Mesenchymal stem cell (in vitro differentiated cells and primary cell): Measurements from ENCODE around the gene LAGE3.

ENCODE experiments used
- DNase-seq: peaks from one replicate; pipeline ENCODE4 v3.0.0-alpha.2; 2013
- H2AFZ ChIP-seq: one replicate; pipeline ENCODE4 v1.6.1; 2013; ENCODE audit warnings: low read depth, mild to moderate bottlenecking, control low read depth, inconsistent platforms, low read length, moderate library complexity
- H2AK5ac ChIP-seq: 2 replicates; pipeline ENCODE4 v1.6.1; 2013; ENCODE audit warnings: low read length, moderate library complexity, mild to moderate bottlenecking, inconsistent platforms; ENCODE audit not compliant: severe bottlenecking
- H2BK120ac ChIP-seq: one replicate; pipeline ENCODE4 v1.6.1; 2013; ENCODE audit warnings: low read depth, mild to moderate bottlenecking, inconsistent platforms, low read length, moderate library complexity
- H2BK12ac ChIP-seq, 2 experiments: one replicate each; pipeline ENCODE4 v1.6.1; 2013; ENCODE audit warnings: inconsistent platforms in 2 of 2, low read length in 2 of 2, mild to moderate bottlenecking in 2 of 2, moderate library complexity in 2 of 2, control low read depth in 1 of 2
- H2BK15ac ChIP-seq: one replicate; pipeline ENCODE4 v1.6.1; 2013; ENCODE audit warnings: mild to moderate bottlenecking, low read depth, inconsistent platforms; ENCODE audit not compliant: poor library complexity, severe bottlenecking
- H2BK5ac ChIP-seq: 2 replicates; pipeline ENCODE4 v1.6.1; 2013; ENCODE audit warnings: low read depth, mild to moderate bottlenecking, low read length, control low read depth, inconsistent platforms; ENCODE audit not compliant: poor library complexity, severe bottlenecking
- H3K14ac ChIP-seq, 2 experiments: one replicate each; pipeline ENCODE4 v1.6.1; 2013; ENCODE audit warnings: inconsistent platforms in 2 of 2, low read length in 2 of 2, control low read depth in 1 of 2, mild to moderate bottlenecking in 1 of 2, moderate library complexity in 1 of 2
- H3K18ac ChIP-seq, 2 experiments: one replicate each; pipeline ENCODE4 v1.6.1; 2013; ENCODE audit warnings: inconsistent platforms in 2 of 2, low read length in 2 of 2, control low read depth in 1 of 2, low read depth in 1 of 2, mild to moderate bottlenecking in 1 of 2
- H3K23ac ChIP-seq, 2 experiments: one replicate each; pipeline ENCODE4 v1.6.1; 2013; ENCODE audit warnings: inconsistent platforms in 2 of 2, low read length in 2 of 2, mild to moderate bottlenecking in 2 of 2, moderate library complexity in 2 of 2, control low read depth in 1 of 2
- H3K27ac ChIP-seq: 2 replicates; pipeline ENCODE4 v1.5.1; 2013; ENCODE audit warnings: mild to moderate bottlenecking, moderate library complexity, low read length, control low read depth, inconsistent platforms; ENCODE audit not compliant: poor library complexity, severe bottlenecking
- H3K27me3 ChIP-seq, 2 experiments: 2 replicates each; pipeline versions ENCODE4 v1.6.1 to v1.7.0; 2013; ENCODE audit warnings: low read length in 2 of 2, mild to moderate bottlenecking in 2 of 2, moderate library complexity in 2 of 2, control low read depth in 1 of 2, inconsistent platforms in 1 of 2; ENCODE audit not compliant: control insufficient read depth in 1 of 2, insufficient read depth in 1 of 2
- H3K36me3 ChIP-seq, 2 experiments: 2 replicates each; pipeline versions ENCODE4 v1.6.1 to v1.7.0; 2013; ENCODE audit warnings: low read length in 2 of 2, control low read depth in 1 of 2, inconsistent platforms in 1 of 2, low read depth in 1 of 2, mild to moderate bottlenecking in 1 of 2; ENCODE audit not compliant: insufficient read depth in 2 of 2, control insufficient read depth in 1 of 2
- H3K4ac ChIP-seq, 2 experiments: one replicate each; pipeline ENCODE4 v1.6.1; 2013; ENCODE audit warnings: inconsistent platforms in 2 of 2, low read length in 2 of 2, mild to moderate bottlenecking in 2 of 2, moderate library complexity in 2 of 2, control low read depth in 1 of 2, low read depth in 1 of 2
- H3K4me1 ChIP-seq: 2 replicates; pipeline ENCODE4 v1.6.1; 2013; ENCODE audit warnings: low read depth, low read length, control low read depth; ENCODE audit not compliant: control insufficient read depth, insufficient read depth
- H3K4me2 ChIP-seq: 2 replicates; pipeline ENCODE4 v1.6.1; 2013; ENCODE audit warnings: low read length, mild to moderate bottlenecking, inconsistent platforms; ENCODE audit not compliant: poor library complexity, severe bottlenecking
- H3K4me3 ChIP-seq, 2 experiments: 2 replicates each; pipeline versions ENCODE4 v1.5.1 to v1.7.0; 2013; ENCODE audit warnings: low read length in 2 of 2, mild to moderate bottlenecking in 2 of 2, control low read depth in 1 of 2, low read depth in 1 of 2; ENCODE audit not compliant: insufficient read depth in 1 of 2
- H3K79me1 ChIP-seq: replicated peaks from 2 replicates; pipeline ENCODE4 v1.6.1; 2013; ENCODE audit warnings: mild to moderate bottlenecking, control low read depth, low read length, inconsistent platforms; ENCODE audit not compliant: poor library complexity, severe bottlenecking
- H3K9ac ChIP-seq: 2 replicates; pipeline ENCODE4 v1.7.0; 2013; ENCODE audit warnings: mild to moderate bottlenecking, low read length, moderate library complexity
- H3K9me3 ChIP-seq: 2 replicates; pipeline ENCODE4 v1.7.0; 2013; ENCODE audit warnings: mild to moderate bottlenecking, low read length; ENCODE audit not compliant: control insufficient read depth
- H4K8ac ChIP-seq: one replicate; pipeline ENCODE4 v1.6.1; 2013; ENCODE audit warnings: inconsistent platforms, mild to moderate bottlenecking, low read length, moderate library complexity
- H4K91ac ChIP-seq: one replicate; pipeline ENCODE4 v1.6.1; 2013; ENCODE audit warnings: mild to moderate bottlenecking, low read length, inconsistent platforms
- WGBS: methylation state at CpG from one replicate; pipeline ENCODE4 v1.1.7; 2013; ENCODE audit warnings: mixed read lengths; 5-methylcytosine and 5-hydroxymethylcytosine counted together

LAGE3 gene

GRCh38 chrX:154472685-154473632 lies 6.1 kb downstream of the LAGE3 start:
- H3K36me3 ChIP-seq = peaks cover 39 to 62% of the 10 kb centered on the region in 2 experiments
- no peak overlapping the region for H2BK5ac ChIP-seq
- no peak overlapping the region for H3K14ac ChIP-seq
- H3K4ac ChIP-seq = no peak overlapping the region
- H3K9me3 ChIP-seq = no peaks in the 10 kb centered on the region
- H3K4me3 ChIP-seq = no peak overlapping the region
- H3K79me1 ChIP-seq = peaks cover 2% of the 10 kb centered on the region
- H3K23ac ChIP-seq = no peak overlapping the region
- no peak overlapping the region for H4K8ac ChIP-seq
- peaks cover 7% of the 10 kb centered on the region for H3K4me1 ChIP-seq
- no peak overlapping the region for H2AFZ ChIP-seq
- H3K18ac ChIP-seq = no peak overlapping the region
- no peak overlapping the region for H4K91ac ChIP-seq
- no peak overlapping the region for H3K27ac ChIP-seq
- no peak overlapping the region for H2AK5ac ChIP-seq
- no peak overlapping the region for H2BK12ac ChIP-seq
- no peak overlapping the region for H2BK120ac ChIP-seq
- H3K9ac ChIP-seq = no peak overlapping the region
- no peak for DNase-seq
- 91% methylated on average over 28 of the region's 28 CpGs for WGBS
- H2BK15ac ChIP-seq = no peak overlapping the region
- peaks cover 0 to 2% of the 10 kb centered on the region in 2 experiments for H3K27me3 ChIP-seq
- H3K4me2 ChIP-seq = no peak overlapping the region

DNA sequence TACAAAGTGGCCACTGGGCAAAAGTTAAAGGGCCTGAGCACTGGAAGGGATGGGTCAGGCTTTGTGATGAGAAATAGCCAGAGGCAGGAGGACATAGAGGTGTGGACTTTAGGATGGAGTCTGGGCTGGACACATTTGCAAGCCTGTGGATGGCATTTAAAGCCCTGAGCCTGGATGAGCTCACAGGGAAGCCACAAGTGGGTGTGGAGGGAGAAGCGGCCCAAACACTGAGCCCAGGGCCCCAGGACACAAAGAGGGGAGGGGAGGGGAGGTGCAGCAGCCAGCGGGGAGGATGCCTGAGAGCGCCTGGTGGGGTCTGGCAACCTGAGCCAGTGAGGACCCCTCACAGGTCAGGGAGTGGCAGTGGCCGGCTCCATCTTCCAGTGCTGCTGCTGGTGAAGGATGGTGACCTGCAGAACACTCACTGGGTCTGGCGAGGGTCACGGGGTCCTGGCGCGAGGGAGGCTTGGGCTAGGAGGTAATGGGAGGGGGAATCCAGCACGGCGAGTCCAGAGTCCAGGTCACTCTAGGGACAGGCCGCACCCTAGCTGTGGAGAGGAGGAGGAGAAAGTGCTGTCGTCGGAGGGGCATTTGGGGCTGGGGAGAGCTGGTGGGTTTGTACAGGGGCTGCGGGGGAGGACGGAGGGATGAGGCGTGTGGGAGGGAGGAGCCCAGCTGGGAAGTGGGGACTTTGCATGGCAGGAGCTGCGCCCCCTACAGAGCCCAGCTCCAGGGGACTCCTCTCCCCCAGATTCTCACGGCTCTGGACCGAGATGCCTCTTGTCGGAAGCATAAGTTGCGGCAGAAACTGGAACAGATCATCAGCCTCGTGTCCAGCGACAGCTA lies 7.0 kb downstream of the LAGE3 start:
- peaks cover 0 to 2% of the 10 kb centered on the region in 2 experiments for H3K27me3 ChIP-seq
- no peak overlapping the region for H3K14ac ChIP-seq
- H2BK15ac ChIP-seq = no peak overlapping the region
- H2AK5ac ChIP-seq = no peak overlapping the region
- no peak overlapping the region for H3K4ac ChIP-seq
- no peak overlapping the region for H2BK12ac ChIP-seq
- no peak overlapping the region for H3K27ac ChIP-seq
- no peak for DNase-seq
- no peak overlapping the region for H3K18ac ChIP-seq
- no peak overlapping the region for H2BK5ac ChIP-seq
- H3K23ac ChIP-seq = no peak overlapping the region
- H2AFZ ChIP-seq = no peak overlapping the region
- peaks cover 3% of the 10 kb centered on the region for H3K79me1 ChIP-seq
- peaks cover 4% of the 10 kb centered on the region for H3K4me1 ChIP-seq
- no peak overlapping the region for H3K9ac ChIP-seq
- no peak overlapping the region for H4K8ac ChIP-seq
- no peak overlapping the region for H3K4me3 ChIP-seq
- no peak overlapping the region for H3K4me2 ChIP-seq
- H4K91ac ChIP-seq = no peak overlapping the region
- peaks cover 42 to 71% of the 10 kb centered on the region in 2 experiments for H3K36me3 ChIP-seq
- WGBS = 89% methylated on average over 19 of the region's 23 CpGs
- no peak overlapping the region for H2BK120ac ChIP-seq
- no peaks in the 10 kb centered on the region for H3K9me3 ChIP-seq

DNA sequence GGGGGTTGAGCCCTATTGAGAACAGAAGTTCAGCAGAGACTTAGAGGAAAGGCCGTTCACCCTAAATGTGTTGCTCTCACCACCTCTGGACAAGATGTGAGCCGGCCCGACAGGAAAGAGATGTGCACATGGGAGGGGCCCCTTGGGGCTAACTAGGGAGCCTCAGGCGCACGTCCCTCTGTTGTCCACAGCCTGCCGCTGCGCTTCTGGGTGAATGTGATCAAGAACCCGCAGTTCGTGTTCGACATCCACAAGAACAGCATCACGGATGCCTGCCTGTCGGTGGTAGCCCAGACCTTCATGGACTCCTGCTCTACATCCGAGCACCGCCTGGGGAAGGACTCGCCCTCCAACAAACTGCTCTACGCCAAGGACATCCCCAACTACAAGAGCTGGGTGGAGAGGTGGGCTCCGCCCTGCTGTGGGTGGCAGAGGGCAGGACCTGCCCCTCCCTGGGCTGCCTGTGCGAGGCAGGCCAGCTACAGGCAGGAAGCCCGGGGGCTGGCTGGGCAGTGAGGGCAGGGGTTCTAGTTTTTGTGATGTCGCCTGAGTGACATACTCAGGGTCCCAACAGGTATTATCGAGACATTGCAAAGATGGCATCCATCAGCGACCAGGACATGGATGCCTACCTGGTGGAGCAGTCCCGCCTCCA lies 8.0 kb downstream of the LAGE3 start:
- Histone ChIP-seq H3K23ac (no peak overlapping the region), H3K4me3 (no peak overlapping the region), H3K27me3 (no peaks in the 10 kb centered on the region), H2AFZ (no peak overlapping the region), H3K9ac (no peak overlapping the region), H2BK5ac (no peak overlapping the region), H3K4me1 (no peaks in the 10 kb centered on the region), H2AK5ac (no peak overlapping the region), H2BK12ac (no peak overlapping the region), H3K4me2 (no peak overlapping the region), H3K79me1 (peaks cover 10% of the 10 kb centered on the region), H2BK120ac (no peak overlapping the region), H2BK15ac (no peak overlapping the region), H3K14ac (no peak overlapping the region), H4K8ac (no peak overlapping the region), H4K91ac (no peak overlapping the region), H3K18ac (no peak overlapping the region), H3K4ac (no peak overlapping the region), H3K27ac (no peak overlapping the region), H3K36me3 (peaks cover 50 to 81% of the 10 kb centered on the region in 2 experiments), H3K9me3 (no peaks in the 10 kb centered on the region)
- DNase-seq = no peak
- WGBS = 90% methylated on average over 20 of the region's 23 CpGs
